ENCODE results near the gene MRC2. TPM values are rescaled to one million over a fixed set of nuclear protein-coding genes. Genes with fewer than 3 reads are reported as not detected.

Gene MRC2
- total RNA-seq, 2 donors from 2014 or later: 5.1 to 12.4 TPM

GRCh38 chr17:62655656-62656055 lies 28.2 kb downstream of the MRC2 start:
- no peak for DNase-seq
- no peak for ATAC-seq
- intact Hi-C loops (cut with DNase I, micrococcal nuclease): no loop called here

DNA sequence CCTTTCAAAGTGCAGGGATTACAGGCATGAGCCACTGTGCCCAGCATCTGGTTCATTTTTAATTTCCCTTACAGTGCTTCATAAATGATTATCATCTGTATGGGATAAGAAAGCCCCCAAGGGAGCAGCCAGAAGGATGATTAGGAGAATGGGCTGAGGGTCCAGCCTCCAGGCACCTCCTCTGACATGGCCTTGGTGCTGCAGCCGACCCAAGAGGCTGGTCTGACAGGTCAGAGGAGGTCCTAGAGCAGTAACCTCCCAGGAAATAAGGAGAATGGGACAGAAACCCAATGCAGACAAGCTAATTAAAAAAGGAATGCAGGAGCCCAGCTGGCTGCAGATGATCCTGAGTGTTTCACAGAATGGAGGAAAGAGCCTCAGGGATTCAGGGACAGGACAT lies 29.0 kb downstream of the MRC2 start:
- intact Hi-C loops (cut with DNase I, micrococcal nuclease): no loop called here
- ATAC-seq (no peak), DNase-seq (no peak)

DNA sequence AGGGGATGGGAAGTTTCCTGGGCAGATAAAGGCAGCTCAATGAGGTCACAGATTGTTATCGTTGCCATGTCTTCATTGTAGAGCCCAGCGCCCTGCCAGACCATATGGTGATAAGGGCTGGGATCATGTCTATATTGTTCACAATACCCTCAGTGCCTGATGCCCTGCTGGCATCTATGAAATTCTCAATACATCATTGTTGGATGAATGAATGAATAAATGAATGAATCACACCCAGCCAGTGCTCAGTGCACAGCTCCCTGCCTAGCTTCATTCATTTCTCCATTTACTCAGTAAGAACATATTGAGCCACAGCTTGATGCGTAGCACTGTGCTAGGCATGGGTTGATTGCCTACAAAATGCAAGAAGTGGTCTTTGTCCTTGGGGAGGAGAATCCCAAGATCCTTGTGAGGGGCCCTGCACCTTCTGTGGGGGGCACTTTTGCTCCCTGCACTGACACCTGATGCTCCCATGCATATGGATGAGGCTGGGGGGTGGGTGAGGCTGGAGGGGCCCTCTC lies 29.7 kb downstream of the MRC2 start:
- DNase-seq (no peak), ATAC-seq (no peak)
- intact Hi-C loops (cut with DNase I, micrococcal nuclease): no loop called here

- intact Hi-C loops (cut with DNase I, micrococcal nuclease): no loop called here
- DNase-seq: no peak
- no peak for ATAC-seq
Measured at GRCh38 chr17:62657690-62658089, 30.2 kb downstream of the MRC2 start.

- DNase-seq (no peak), ATAC-seq (no peak)
- intact Hi-C loops (cut with DNase I, micrococcal nuclease): no loop called here
Measured at GRCh38 chr17:62658136-62658920, 30.9 kb downstream of the MRC2 start.

- intact Hi-C loops (cut with DNase I, micrococcal nuclease): no loop called here
Measured at GRCh38 chr17:62660629-62661118, 33.2 kb downstream of the MRC2 start.

GRCh38 chr17:62661337-62661736 lies 33.9 kb downstream of the MRC2 start:
- ATAC-seq: no peak
- intact Hi-C loops (cut with DNase I, micrococcal nuclease): no loop called here
- DNase-seq: no peak

More at GRCh38 chr17:62660629-62661118, 33.2 kb downstream of the MRC2 start:
- ATAC-seq (no peak), DNase-seq (no peak)

- DNase-seq: no peak
- intact Hi-C loops (cut with DNase I, micrococcal nuclease): no loop called here
- ATAC-seq: peak; percentile 83
Measured at GRCh38 chr17:62662855-62663254, 35.4 kb downstream of the MRC2 start.

DNA sequence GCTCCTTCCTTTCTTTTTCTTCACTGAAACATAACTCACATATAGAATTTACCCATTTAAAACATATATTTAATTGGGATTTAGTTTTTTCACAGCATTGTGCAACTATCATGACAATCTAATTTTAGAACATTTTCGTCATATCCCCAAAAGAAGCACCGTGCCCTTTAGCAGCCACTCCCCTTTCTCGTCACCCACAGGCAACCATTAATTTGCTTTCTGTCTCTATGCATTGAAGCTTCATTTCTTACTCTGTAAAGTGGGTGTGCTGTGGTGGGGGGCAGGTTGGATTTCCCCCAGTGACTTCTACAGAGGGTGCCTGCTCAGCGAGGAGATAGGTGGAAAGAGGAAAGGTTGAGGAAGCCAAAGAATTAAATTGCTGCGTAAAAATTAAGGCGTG lies 35.8 kb downstream of the MRC2 start:
- no peak for DNase-seq
- no peak for ATAC-seq
- intact Hi-C loops (cut with DNase I, micrococcal nuclease): no loop called here

GRCh38 chr17:62664336-62665120 lies 37.1 kb downstream of the MRC2 start:
- DNase-seq (no peak), ATAC-seq (no peak)
- intact Hi-C loops (cut with DNase I, micrococcal nuclease): no loop called here

- ATAC-seq: no peak
Measured at GRCh38 chr17:62665599-62665998, 38.1 kb downstream of the MRC2 start.

DNA sequence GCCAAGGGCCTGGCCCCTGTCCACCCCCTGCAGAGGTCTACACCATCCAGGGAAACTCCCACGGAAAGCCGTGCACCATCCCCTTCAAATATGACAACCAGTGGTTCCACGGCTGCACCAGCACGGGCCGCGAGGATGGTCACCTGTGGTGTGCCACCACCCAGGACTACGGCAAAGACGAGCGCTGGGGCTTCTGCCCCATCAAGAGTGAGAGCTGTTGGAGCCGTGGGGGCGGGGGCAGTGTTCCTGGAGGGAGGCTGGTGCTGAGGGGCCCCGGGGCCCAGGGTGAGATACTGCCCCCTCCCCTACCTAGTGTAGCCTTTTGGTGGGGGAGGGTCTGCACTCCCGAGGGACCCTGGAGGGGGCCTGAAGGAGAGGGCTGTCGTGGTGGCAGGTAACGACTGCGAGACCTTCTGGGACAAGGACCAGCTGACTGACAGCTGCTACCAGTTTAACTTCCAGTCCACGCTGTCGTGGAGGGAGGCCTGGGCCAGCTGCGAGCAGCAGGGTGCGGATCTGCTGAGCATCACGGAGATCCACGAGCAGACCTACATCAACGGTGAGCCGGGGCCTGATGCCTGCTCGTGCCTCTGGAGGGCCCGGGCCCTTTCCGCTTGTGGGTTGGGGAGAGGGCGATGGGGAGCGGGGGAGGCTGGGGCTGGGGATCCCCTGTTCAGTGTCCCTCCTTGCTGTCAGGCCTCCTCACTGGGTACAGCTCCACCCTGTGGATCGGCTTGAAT lies 38.8 kb downstream of the MRC2 start:
- no peak for DNase-seq
- intact Hi-C loops (cut with DNase I, micrococcal nuclease): no loop called here
- ATAC-seq: no peak

More at GRCh38 chr17:62665599-62665998, 38.1 kb downstream of the MRC2 start:
- intact Hi-C loops (cut with DNase I, micrococcal nuclease): no loop called here
- DNase-seq: no peak

DNA sequence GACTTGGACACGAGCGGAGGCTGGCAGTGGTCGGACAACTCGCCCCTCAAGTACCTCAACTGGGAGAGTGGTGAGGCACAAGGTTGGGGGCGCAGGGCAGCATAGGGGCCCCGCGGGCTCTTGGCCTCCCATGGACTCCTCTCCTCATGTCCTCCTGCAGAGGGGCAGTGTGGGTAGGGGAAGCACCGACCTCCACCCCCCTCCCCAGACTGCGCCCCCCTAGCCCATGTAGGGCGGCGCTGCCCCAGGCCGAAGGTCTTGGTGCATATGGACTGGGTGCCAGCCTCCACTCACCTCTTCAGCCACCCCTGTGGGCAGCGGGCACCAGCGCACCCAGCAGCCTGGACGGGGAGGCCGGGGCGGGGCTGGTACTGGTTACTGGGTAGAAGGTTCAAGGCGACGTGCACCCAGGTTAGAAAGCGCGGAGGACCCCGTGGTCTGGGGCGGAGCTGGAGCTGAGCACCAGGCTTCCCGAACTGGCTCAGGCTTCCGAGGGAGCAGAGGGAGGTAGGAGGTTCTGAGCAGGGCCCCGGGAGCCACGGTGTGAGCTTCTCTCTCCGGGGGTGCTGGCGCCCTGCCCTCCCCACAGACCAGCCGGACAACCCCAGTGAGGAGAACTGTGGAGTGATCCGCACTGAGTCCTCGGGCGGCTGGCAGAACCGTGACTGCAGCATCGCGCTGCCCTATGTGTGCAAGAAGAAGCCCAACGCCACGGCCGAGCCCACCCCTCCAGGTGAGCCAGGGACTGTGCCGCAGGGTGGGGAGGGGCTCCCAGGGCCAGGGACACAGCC lies 39.5 kb downstream of the MRC2 start:
- DNase-seq: no peak
- intact Hi-C loops (cut with DNase I, micrococcal nuclease): no loop called here
- no peak for ATAC-seq

DNA sequence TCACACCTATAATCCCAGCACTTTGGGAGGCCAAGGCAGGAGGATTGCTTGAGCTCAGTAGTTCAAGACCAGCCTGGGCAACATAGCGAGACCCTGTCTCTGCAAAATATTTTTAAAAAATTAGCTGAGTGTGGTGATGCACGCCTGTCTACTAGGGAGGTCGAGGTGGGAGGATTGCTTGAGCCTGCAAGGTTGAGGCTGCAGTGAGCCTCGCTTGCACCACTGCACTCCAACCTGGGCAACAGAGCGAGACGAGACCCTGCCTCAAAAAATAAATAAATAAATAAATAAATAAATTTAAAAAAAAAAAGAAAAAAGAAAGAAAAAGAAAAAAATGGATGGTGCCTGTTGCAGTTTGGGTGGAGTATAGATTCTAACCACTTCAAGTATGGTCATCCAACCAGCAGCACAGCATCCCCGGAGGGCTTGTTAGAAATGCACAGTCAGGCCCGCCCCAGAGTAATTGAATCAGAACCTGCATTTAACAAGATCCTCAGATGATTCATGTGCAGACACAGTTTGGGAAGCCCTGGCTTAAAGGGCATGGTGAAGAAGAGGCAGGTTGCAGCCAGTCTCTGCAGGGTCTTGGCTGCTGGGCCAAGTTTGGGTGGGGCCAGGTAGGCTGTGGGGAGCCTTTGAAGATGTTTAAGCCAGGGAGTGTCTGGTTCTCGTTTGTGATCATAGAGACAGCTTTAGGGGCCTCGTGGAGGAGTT lies 40.8 kb downstream of the MRC2 start:
- DNase-seq (no peak), ATAC-seq (no peak)
- intact Hi-C loops (cut with DNase I, micrococcal nuclease): no loop called here

GRCh38 chr17:62670202-62670821 lies 42.8 kb downstream of the MRC2 start:
- no peak for DNase-seq
- no peak for ATAC-seq
- intact Hi-C loops (cut with DNase I, micrococcal nuclease): no loop called here

DNA sequence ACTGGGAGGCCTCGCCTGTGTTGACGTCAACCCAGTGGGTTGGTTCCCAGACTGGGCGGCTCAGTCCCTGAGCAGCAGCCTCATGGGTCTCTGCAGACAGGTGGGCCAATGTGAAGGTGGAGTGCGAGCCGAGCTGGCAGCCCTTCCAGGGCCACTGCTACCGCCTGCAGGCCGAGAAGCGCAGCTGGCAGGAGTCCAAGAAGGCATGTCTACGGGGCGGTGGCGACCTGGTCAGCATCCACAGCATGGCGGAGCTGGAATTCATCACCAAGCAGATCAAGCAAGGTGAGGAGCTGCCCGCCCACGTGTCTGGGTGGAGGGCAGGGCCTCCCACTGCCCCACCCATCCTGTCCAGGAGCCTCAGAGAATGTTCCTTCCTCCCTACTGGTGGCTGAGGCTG lies 44.1 kb downstream of the MRC2 start:
- intact Hi-C loops (cut with DNase I, micrococcal nuclease): no loop called here
- peak; percentile 87 for ATAC-seq
- DNase-seq: peak; percentile 45 to 78

DNA sequence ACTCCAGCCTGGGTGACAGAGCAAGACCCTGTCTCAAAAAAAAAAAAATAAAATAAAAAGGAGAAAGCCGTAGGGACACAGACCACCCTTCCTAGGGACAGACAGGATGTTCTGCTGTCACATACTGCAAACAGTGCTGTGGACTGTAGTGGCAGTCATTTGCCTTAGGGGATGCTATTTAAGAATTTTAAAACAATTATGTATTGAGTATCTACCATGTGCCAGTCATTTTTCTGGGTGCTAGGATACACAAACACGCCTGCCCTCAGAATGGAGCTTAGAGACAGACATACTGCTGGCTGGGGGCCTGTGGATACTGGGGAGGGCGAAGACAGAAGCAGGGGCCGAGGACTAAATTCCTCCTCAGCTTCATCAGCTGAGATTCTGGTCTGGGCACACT lies 45.5 kb downstream of the MRC2 start:
- ATAC-seq (no peak), DNase-seq (no peak)
- intact Hi-C loops (cut with DNase I, micrococcal nuclease): no loop called here

Measured in left colon (tissue), 2 donors.